Measurements from ENCODE around the gene SLC5A9. TPM values are rescaled to one million over a fixed set of nuclear protein-coding genes. Genes with fewer than 3 reads are reported as not detected.
A peak's percentile ranks its signal among the peaks of the same experiment; 100 is the strongest.

The SLC5A9 gene
- total RNA-seq, 1 experiment from 2014 or later, result not detected

DNA sequence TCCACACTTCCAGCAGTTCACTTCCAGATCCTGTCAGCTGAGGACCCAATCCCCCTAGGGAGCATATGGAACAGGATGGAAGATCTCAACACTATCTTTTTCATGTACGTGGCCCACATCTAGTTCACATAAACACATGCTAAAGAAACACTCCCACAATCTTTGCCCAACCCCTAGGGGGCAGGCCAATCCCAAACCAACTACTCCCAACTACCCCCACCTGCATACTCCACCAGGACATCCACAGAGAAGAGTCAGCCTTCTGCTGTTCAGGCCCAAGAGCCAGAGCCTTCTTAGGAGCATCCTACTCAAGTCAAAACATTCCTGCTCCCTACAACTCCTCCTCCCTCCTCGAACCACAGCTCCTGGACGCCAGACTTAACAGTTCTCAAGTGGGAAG is 5.6 kb upstream of the SLC5A9 start:
- Histone ChIP-seq H3K9me3 (ENCODE audit: control insufficient read depth in 1 of 2, insufficient read depth in 1 of 2, low read depth in 1 of 2, low read length in 2 of 2) (no peaks in the 10 kb centered on the region), H3K4me2 (ENCODE audit: low read length) (no peak overlapping the region), H4K20me1 (ENCODE audit: insufficient read depth) (no peaks in the 10 kb centered on the region), H3K79me2 (ENCODE audit: insufficient read depth, low read length) (no peaks in the 10 kb centered on the region), H3K9ac (ENCODE audit: low read length) (no peak overlapping the region), H3K27ac (ENCODE audit: low read depth, low read length) (no peak overlapping the region), H3K27me3 (ENCODE audit: insufficient read depth, low read length) (0 out of 2 replicates have a peak, but pooled peaks cover 4% of the 10 kb centered on the region), H3K4me1 (ENCODE audit: control insufficient read depth in 1 of 2, insufficient read depth in 2 of 2, low read length in 2 of 2) (no peaks in the 10 kb centered on the region), H3K9me2 (ENCODE audit: insufficient read depth) (no peaks in the 10 kb centered on the region), H2AFZ (ENCODE audit: low read depth, low read length, poor library complexity, severe bottlenecking) (no peak overlapping the region), H3K4me3 (replicated peaks in 1 of 2; ENCODE audit: low read depth in 1 of 2, low read length in 2 of 2) (no peak overlapping the region), H3K36me3 (ENCODE audit: control insufficient read depth in 1 of 2, insufficient read depth in 2 of 2, low read length in 2 of 2) (no peaks in the 10 kb centered on the region)
- TF ChIP-seq RAD21 (IDR thresholded peaks at IDR 0.05; ENCODE audit: low read depth) (peak; percentile 17; the same call in 1 of the 2 replicates), JUND (IDR thresholded peaks at IDR 0.05) (no peak), CTCF (IDR thresholded peaks at IDR 0.05 in 2 of 3, conservative IDR thresholded peaks at IDR 0.05 in 1 of 3; ENCODE audit: borderline replicate concordance in 1 of 3, insufficient read depth in 1 of 3, low read depth in 2 of 3, low read length in 2 of 3) (peak in 2 of 3 experiments; percentile 43 to 45; a peak in 3 of 6 replicates)
- CTCF ChIA-PET, result no interaction called here
- intact Hi-C loops (cut with micrococcal nuclease), result no loop called here
- DNase-seq (ENCODE audit: low read depth, low spot score) (no peak), ATAC-seq (peak; percentile 66)
- BruUV-seq (replicated peaks), result no TSS peak
- RAD21 ChIA-PET (ENCODE audit: low non-redundant PET in 1 of 2, low total read pairs in 2 of 2, uncharacterized antibody in 2 of 2, unreplicated experiment in 2 of 2), result no interaction called here
- POLR2A ChIA-PET, result no interaction called here

DNA sequence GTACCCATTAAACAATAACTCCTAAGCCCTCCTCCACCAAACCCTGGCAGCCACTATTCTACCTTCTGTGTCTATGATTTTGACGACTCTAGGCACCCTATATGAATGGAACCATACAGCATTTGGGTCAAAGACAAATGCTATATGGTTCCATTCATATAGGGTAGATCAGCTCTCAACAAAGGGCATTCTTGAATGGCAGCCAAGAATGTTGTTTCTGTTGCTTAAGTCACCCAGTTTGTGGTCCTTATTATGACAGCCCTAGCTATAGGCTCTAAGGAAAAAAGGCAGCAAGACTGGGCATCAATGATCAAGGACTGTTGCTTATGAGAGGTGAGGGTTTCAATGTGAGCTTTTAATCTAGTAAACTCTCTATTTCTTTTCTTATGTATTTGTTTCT is 4.7 kb upstream of the SLC5A9 start:
- no peak overlapping the region for H3K4me2 ChIP-seq (ENCODE audit: low read length)
- H3K4me1 ChIP-seq (ENCODE audit: control insufficient read depth in 1 of 2, insufficient read depth in 2 of 2, low read length in 2 of 2), result no peaks in the 10 kb centered on the region
- ChIA-PET POLR2A (no interaction called here), RAD21 (ENCODE audit: low non-redundant PET in 1 of 2, low total read pairs in 2 of 2, uncharacterized antibody in 2 of 2, unreplicated experiment in 2 of 2) (no interaction called here), CTCF (no interaction called here)
- DNase-seq (ENCODE audit: low read depth, low spot score) (no peak), ATAC-seq (no peak)
- H3K27me3 ChIP-seq (ENCODE audit: insufficient read depth, low read length), result 0 out of 2 replicates have a peak, but pooled peaks cover 4% of the 10 kb centered on the region
- H3K27ac ChIP-seq (ENCODE audit: low read depth, low read length), result no peak overlapping the region
- no peak overlapping the region for H2AFZ ChIP-seq (ENCODE audit: low read depth, low read length, poor library complexity, severe bottlenecking)
- no peaks in the 10 kb centered on the region for H3K79me2 ChIP-seq (ENCODE audit: insufficient read depth, low read length)
- no peaks in the 10 kb centered on the region for H3K9me2 ChIP-seq (ENCODE audit: insufficient read depth)
- BruUV-seq (replicated peaks), result no TSS peak
- no peaks in the 10 kb centered on the region for H3K36me3 ChIP-seq (ENCODE audit: control insufficient read depth in 1 of 2, insufficient read depth in 2 of 2, low read length in 2 of 2)
- no peaks in the 10 kb centered on the region for H3K9me3 ChIP-seq (ENCODE audit: control insufficient read depth in 1 of 2, insufficient read depth in 1 of 2, low read depth in 1 of 2, low read length in 2 of 2)
- no peak overlapping the region for H3K4me3 ChIP-seq (replicated peaks in 1 of 2; ENCODE audit: low read depth in 1 of 2, low read length in 2 of 2)
- H4K20me1 ChIP-seq (ENCODE audit: insufficient read depth), result no peaks in the 10 kb centered on the region
- no peak overlapping the region for H3K9ac ChIP-seq (ENCODE audit: low read length)
- no peak for TF ChIP-seq RAD21 (IDR thresholded peaks at IDR 0.05; ENCODE audit: low read depth)
- no peak for TF ChIP-seq ZFX (IDR thresholded peaks at IDR 0.05)
- no peak for TF ChIP-seq ELF1 (IDR thresholded peaks at IDR 0.05; ENCODE audit: borderline replicate concordance, low read depth)
- intact Hi-C loops (cut with micrococcal nuclease), result no loop called here

Data from HCT116 (cell line).